Renal cortex interstitium (tissue), 11 donors: Measurements from ENCODE around the gene MCTP1. TPM values are rescaled to one million over a fixed set of nuclear protein-coding genes. Genes with fewer than 3 reads are reported as not detected.

ENCODE experiments used
- DNase-seq, 11 donors: peaks; one replicate each; pipeline ENCODE4 v3.0.0-alpha.2; 2013; ENCODE audit warnings: low read depth in 9 of 11, low spot score in 4 of 11; ENCODE audit errors: extremely low read depth in 1 of 11
- polyA plus RNA-seq, 3 donors: library from polyadenylated mRNA; unstranded; fragments of 120-200 nt; gene quantifications; one replicate each; pipeline ENCODE4 v1.2.1, GENCODE V29; 2013; ENCODE audit not compliant: insufficient read length in 3 of 3

MCTP1 gene
- polyA plus RNA-seq, 3 donors: 4.3 to 7.1 (median 6.2) TPM

DNA sequence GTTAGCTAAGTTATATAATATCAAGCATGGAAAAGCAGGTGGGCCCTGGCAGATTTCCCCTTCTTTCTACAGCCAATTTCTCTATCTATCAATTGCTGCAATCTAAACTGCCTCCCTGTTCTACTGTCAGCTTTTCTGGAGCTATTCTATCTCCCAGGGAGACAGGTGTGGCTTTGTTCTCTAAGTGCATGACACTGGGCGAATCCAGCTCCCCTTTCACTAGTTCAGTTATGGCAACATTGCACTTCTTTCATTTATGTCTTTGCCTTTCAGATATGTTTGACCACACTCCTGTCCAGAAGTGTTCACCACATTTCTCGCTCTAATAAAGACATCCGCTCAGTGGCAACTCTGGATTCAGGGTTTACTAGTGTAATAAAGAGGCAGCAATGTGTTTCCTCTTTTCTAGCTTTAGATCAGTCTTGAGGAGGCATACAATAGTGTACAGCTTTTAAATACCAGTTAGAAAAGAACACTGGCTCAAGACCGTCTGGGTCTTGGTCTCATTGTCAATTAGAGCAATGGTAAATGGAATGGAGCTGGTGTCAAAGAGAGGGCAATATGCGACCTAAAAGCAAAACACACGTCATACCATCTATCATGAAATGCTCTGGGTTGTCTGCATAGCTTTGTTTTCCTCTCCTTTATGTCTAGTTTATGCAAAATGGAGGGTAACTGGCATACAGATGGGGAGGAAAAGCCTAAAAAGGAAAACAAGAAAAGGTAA lies 469.4 kb downstream of the MCTP1 start:
- no peak for DNase-seq

DNA sequence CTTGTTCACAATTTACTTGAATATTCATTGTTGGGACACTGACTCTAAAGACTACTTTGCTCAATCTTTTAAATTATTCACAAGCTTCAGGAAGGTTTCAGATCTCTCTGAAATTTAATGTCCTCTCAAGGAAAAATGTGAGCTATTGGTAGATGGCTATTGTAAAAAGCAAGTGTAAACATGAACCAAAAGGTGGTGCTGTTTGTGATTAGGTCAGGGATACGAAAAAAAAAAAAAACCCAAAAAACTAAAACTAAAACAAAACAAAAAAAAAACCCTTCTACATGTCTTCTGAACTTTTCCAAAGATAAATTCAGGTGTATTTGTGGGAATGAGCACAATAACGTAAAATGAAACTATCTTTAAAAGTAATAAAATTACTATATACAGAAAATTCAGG lies 472.7 kb downstream of the MCTP1 start:
- DNase-seq: no peak

DNA sequence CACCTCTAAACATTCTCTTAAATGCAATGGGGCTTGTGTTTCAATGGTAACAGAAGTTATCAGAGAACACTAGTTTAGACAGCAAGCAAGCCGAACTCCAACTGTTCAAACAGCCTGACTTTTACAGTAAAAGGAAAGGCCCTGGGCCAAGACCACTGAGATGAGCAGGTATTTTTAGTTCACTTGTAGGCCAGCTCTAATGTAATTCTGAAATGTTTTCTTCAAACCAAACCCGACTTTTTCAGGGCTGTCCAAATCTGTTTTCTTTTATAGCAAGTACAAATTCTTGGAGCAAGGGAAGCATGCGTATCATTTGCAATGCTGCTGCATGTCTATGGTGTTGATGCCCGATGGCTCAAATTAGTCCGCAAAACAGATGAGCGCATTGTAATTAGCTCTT lies 473.6 kb downstream of the MCTP1 start:
- no peak for DNase-seq

DNA sequence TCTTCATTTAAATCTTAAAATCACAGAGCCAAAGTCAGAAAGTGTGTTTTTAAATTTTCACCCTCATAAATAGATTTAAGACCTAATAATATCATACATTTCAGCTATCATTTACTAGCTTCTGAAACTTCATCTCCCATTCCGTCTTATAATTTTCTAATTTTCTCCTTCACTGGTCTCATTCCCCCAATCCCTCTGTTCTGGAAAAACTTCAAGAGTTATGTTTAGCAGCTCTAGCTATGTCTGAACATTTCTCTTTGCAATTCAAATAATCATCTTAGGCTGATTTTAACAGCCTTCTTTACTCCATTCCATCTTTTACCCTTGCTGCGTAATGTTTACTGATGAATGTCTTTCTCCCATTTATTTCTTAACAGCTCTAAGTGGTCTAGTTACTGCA lies 474.0 kb downstream of the MCTP1 start:
- DNase-seq: no peak

DNA sequence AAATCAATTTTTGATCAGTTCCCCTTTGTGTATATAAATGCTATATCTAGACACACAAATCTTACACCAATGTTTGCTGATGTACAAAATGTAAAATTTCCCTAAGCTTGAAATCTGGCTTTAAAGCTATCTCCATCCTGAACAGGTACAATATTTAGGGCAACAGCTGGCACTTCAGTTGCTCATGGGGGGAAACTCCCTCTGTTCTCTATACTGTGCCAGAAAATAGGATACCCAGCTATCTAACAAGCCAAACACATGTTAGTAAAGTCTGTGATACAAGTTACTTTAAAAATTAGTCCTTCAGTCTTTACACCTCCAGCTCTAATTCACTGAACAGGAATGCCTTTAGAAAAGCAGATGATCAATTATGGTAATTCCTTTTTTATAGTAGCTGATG lies 474.6 kb downstream of the MCTP1 start:
- no peak for DNase-seq

DNA sequence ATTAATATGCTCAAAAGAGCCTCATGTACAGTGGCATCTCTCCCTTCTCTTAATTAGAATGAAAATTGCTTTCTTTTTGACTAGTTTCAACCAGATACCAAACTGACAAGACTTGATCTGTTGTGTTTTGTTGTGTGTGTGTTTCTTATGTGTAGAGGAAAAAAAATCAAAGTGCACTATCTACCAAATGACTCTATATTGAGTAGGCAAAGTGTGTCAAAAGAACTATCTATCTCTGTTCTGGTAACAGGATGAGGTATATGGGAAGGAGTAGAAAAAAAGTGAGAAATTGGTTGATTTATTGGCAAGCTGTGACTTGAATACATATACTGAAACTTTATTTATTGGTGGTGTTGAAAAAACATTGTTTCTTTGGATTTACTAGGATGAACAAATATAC lies 476.4 kb downstream of the MCTP1 start:
- no peak for DNase-seq

DNA sequence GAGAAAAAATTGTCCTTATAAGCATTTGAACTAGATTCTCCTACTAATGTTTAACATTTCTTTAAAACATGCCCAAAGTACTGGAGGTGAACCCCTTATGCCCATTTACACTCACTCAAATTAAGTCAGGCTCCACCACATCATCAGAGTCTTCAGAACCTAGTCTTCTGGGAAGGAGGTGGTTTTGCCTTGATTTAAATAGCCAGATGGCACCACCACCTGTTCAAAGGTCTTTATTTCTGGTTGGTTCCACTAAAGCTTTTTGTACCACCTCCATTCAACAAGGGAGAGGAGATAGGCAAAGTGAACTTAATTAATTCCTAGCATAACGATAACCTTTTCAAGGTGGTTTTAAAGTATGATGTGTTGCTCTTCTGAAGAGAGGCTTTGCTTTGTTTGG lies 476.9 kb downstream of the MCTP1 start:
- no peak for DNase-seq

DNA sequence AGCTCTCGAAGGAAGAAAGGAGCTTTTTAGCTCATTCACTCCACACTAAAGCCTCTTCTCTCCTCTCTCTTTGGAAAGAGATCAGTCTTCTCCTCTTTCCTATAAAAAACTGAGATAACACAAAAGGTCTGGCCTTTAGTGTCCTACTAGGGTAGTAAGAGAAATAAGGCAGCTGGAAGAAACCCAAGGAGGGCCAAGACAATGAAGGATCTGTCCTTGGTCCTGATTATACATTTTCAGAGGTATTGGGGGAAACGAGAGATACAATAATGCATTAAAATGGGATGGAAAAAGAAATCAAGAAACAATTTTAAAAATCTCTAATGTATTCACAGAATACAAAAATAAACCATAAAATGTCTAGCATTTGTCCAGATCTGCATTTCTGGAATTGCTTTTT lies 482.4 kb downstream of the MCTP1 start:
- no peak for DNase-seq

DNA sequence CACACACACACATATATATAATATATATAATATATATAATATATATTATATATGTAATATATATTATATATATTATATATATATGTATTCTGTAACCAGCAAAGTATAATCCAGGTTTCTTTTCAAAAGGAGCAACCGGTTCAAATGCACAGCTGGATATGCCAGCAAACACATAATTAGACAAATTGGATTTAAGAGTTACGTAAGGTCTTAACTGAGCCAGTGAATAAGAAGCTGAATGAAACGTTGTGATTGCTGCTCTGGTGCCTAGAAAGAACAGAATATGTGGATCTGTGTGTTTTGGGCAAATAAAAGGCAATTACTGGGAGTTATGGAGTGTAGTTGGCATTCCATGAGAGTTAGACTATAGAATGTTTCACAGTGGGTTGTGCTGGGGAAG lies 488.3 kb downstream of the MCTP1 start:
- no peak for DNase-seq

DNA sequence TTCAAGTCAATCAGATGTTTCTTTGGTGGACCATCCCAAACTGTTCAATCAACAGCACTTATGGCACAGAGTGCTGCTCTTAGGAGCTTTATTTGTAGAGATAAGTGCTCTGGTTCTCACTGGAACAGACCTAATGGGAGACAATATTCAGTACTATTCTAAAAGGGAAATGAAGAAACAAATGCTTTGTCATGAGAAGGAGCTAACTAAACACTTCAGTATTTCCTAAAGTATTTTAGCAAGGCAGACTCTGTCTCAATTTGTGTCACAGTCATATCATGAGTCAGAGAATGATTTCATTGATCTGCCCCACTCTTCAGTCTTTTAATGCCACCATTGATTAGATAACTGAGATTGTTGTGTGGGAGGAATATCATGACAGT lies 491.1 kb downstream of the MCTP1 start:
- no peak for DNase-seq

DNA sequence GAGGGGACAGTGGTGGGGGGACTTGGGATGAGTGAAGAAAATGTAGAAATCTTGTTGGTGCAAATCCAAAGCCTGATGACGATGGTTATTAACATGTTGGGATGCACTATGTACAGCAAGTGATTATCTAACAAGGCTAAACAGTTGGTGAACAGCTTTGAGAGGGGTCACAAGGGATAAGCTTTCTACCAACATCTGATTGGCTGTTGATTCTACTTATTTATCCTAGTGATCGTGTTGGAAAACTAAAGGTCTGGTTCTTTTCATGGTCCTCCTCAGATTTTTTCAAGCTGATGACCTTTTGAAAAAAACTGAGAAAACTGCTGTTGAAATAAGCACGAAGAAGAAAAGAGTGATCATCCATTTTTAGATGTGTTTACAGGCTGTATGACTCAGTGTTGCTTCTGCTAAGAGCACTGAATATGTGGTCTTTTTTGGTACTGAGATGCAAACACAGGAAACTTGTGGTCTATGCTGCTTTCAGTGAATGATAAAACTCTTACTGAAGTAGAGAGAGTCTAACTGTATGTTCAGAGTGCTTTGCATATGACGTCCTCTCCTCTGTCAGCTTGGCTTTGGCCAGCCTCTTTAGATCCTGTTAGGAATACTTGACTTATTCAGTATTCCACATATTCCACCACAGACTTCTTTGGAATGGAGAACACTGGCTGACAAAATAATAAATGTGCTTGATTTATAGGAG lies 491.6 kb downstream of the MCTP1 start:
- DNase-seq: no peak

DNA sequence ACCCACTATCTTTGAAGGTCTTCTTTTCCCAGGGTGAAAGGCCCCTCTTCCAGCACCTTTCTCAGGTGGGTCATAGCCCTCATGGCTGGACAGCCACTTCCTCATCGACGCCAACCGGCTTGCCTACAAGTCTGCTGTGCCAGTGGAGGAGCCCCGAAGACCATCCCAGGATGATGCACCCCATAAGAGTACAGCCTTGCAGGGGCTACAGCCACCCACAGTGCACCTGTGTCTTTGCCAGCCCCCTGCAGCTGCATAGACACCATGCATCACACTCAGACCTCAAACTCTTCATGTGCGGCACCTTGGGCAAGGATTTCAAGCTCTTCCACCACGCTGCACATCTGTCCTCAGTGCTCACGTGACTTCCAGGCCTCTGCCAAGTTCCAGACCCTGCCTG lies 493.1 kb downstream of the MCTP1 start:
- DNase-seq: no peak

DNA sequence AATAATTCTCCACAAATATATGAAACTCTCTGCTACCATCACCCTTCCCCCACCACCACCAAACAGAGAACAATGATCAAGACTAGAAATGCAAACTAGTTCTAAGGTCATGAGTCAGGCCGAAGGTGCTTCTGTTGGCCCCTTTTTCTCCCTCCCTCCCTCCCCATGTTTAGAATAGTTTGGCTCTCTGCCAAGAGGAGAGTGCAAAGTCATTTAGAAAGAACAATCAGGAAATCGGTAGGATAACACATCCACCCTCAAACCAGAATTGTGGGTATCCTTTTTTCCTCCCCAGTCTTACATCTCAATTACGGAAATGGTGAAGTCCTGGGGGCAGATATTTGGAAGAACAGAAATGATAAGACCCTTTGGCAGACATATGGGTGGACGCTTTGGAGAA lies 496.4 kb downstream of the MCTP1 start:
- no peak for DNase-seq

DNA sequence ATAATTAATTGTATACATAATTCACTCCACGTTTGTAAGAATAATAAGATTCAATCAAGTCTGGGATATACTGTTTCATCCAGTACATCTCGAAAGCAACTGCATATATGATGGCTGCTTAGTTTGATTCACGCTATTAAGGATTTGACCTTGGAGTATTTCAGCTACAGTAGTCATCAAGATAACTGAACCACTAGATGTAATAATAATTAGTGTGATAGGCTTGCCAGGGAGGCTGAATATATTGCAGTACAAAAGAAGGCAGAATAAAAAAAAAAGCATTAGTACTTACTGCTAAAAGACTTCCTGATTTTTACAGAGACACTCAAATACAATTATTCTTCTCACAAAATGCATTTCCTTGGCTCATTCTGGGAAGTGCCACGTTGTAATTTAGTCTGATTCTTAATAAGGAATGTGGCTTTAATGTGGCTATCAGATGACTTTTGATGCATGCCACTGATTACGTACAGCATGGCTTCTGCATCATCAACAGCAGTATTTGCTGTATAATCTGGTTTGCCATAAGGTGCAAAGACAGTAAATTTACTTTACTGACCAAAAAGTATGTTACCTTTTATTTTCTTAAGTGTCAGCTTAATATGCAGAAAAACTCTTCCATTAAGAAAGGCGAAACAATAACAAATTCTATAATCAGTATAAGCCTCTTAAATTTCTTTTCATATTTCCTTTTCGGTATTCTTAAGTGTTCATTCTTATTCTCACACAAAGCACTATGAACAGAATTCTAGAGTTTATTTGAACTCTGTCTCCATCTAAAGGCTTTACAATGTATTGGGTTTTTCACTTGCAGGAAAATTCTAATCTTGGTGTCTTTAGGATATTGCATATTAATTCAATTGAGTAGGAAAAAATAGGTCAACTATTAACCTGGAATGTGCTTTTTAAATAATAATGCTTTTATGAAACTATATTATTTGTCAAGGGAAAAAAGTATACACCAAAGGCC lies 500.1 kb downstream of the MCTP1 start:
- no peak for DNase-seq

DNA sequence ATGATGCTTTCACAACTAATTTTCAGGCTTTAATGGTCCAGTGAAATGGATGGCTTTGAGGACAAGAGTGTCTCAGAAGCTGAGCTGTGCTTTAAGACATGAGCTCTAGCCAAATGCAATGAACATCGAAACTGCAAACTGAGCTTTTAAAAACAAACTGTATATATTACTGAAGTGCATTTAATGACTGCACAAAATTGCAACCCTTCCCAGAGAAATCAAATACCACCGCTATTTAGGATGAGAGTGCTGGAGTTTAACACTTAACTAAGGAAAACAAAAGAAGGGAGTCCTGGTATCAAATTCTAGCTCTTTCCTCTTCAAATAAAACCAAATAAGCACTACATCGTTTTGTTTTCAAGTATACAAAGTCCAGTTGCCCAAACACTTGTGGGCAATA lies 502.5 kb downstream of the MCTP1 start:
- peak in 2 of 11 donors; percentile 48 to 49 for DNase-seq

DNA sequence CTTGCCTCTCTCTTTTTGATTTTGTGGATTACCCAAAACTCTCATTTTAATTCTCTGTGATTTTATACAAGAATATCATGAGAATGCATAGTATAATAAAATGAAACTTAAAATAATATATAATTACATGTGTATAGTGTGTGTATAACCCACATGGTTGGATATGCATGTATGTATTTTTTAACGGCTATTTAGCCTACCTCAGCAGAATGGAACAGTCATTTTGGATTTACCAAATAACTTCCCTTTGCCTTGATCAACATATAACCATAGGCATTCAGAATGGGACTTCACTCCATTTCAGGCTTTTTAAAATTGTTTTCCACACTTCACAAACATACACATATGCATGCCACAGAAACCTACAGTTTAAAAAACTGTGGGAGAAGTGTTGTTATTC lies 505.2 kb downstream of the MCTP1 start:
- DNase-seq: no peak

DNA sequence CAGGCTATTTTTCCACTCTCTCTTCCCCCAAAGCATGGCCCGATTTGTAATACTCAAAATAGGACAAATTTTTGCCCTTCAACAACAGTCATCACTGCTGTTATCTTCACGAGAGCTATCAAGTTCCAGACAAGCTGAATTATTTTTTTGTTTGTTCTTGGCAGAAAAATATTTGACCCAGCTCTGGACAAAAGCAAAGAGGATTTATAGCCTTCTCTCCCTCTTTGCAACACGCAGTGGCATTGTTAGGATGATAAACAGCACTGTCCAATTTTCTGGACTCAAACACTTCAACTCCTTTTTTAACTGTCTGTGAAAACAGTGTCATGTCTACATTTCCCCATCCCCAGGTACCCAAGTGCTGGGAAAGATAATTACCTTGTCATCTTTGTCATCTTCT lies 506.2 kb downstream of the MCTP1 start:
- no peak for DNase-seq

DNA sequence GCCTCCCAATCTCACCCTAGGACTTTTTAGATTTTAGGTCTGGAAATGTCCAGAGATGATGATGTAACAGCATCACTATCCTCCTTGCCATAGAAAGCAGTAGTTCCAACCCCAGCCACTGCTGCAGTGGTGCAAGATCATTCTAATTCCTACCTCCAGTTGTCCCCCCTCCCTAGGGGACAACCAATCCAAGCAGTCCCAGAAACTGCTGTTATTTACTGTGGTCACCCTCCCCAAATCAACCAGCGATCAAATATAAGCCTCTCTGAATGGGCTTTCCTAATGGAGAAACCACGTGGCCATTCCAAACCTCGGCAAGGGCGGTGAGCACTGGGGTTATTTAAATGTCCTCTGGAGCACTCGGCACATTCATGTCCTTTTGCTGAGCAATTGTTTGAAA lies 506.6 kb downstream of the MCTP1 start:
- DNase-seq: no peak

DNA sequence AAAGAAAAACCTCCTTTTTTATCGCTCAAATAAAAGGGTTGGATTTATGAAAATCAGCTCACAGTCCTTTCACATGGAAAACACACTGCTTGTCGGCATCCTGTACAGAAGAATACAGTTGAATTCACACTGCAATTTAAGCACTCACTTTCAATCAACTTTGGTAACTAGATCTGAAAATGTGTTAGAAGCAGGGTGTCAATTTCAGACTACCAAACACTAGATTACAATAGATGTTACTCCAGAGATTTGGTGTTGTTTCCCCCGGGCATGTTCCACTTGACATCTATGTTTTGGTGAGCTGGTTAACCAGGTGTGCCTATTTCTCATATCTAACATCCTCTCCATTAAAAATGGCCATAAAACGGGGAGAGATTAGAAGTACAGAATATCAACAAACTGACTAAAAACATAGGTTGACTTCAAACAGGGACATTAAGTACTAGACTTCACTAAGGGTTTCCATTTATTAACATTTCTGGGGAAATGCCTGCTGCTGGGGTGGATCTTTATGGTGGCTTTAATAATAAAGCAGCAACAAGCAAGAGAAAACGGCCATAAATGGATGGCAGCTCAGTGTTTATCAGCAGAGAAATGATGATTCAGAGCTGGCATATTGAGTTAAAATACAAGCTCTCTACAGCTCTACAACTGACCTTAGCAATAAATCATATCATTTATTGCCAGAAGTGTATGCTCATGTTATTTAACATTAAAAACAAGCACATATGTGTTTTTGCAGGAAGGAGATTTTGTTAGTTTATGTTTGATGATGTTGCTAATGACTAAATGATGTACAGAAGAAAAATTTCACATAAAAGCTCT lies 507.6 kb downstream of the MCTP1 start:
- peak in 1 of 11 donors; percentile 12 for DNase-seq
